Subcutaneous adipose tissue (tissue), 4 donors: ENCODE results near the gene MYLK2. TPM values are rescaled to one million over a fixed set of nuclear protein-coding genes. Genes with fewer than 3 reads are reported as not detected.

Experiments
- CTCF ChIP-seq: fragments of 450-650 bp; IDR thresholded peaks from one replicate; pipeline ENCODE4 v1.5.1; 2016; ENCODE audit warnings: low read depth, mild to moderate bottlenecking, control low read depth, antibody characterized with exemption, moderate library complexity
- small RNA-seq: library from RNA; depleted of rRNA; stranded (forward); fragments of <200 nt; gene quantifications from one replicate; pipeline ENCODE3, GENCODE V24; 2016
- total RNA-seq, 4 donors: library from RNA; depleted of rRNA; stranded (reverse); fragments of >200 nt; gene quantifications; one replicate each; pipeline ENCODE4 v1.1.0, GENCODE V29; 2016

MYLK2 gene
- total RNA-seq, 4 donors from 2014 or later, result not detected

- TF ChIP-seq CTCF, result no peak
Measured at GRCh38 chr20:31875671-31876070, 56.5 kb downstream of the MYLK2 start.

GRCh38 chr20:31877684-31878083 is 58.5 kb downstream of the MYLK2 start:
- TF ChIP-seq CTCF, result no peak

- no peak for TF ChIP-seq CTCF
Measured at GRCh38 chr20:31879143-31879987, 60.2 kb downstream of the MYLK2 start.

- TF ChIP-seq CTCF, result no peak
Measured at GRCh38 chr20:31881945-31882344, 62.8 kb downstream of the MYLK2 start.

- no peak for TF ChIP-seq CTCF
Measured at GRCh38 chr20:31883829-31884228, 64.7 kb downstream of the MYLK2 start.

Small RNAs within 50 kb of the gene (small RNA-seq; reads per million reads assigned to genes)
- not detected for gene AL160175.1

Other genes starting within 250 kb of the MYLK2 start
- 100 to 1,000 TPM; 162 to 666 (median 229) TPM for gene ID1, start 214.1 kb upstream of the MYLK2 start, total RNA-seq
- 1 to 10 TPM in 3 of 4 donors, not detected in 1; 2.6 to 8.9 (median 5.5) TPM for gene COX4I2, start 181.4 kb upstream of the MYLK2 start, total RNA-seq
- gene BCL2L1, start 96.5 kb upstream of the MYLK2 start, total RNA-seq, result 100 to 1,000 TPM in 2 of 4 donors, 10 to 100 TPM in 2; 89.0 to 112 (median 94.9) TPM
- 1 to 10 TPM in 3 of 4 donors, under 1 TPM in 1; 0.49 to 4.9 (median 2.9) TPM for gene TPX2, start 80.1 kb upstream of the MYLK2 start, total RNA-seq
- not detected for gene FOXS1, start 26.2 kb downstream of the MYLK2 start, total RNA-seq
- 1 to 10 TPM in 1 of 4 donors, under 1 TPM in 1, not detected in 2; 0.49 to 1.2 TPM for gene DUSP15, start 51.2 kb downstream of the MYLK2 start, total RNA-seq
- under 1 TPM in 3 of 4 donors, not detected in 1; 0.38 to 0.66 (median 0.51) TPM for gene TTLL9, start 51.3 kb downstream of the MYLK2 start, total RNA-seq
- 1 to 10 TPM; 5.1 to 8.3 (median 6.6) TPM for gene PDRG1, start 132.7 kb downstream of the MYLK2 start, total RNA-seq
- not detected for gene XKR7, start 148.8 kb downstream of the MYLK2 start, total RNA-seq
- gene CCM2L, start 191.1 kb downstream of the MYLK2 start, total RNA-seq, result 10 to 100 TPM in 1 of 4 donors, 1 to 10 TPM in 3; 1.5 to 25.1 (median 4.4) TPM
- 10 to 100 TPM in 3 of 4 donors, 1 to 10 TPM in 1; 10.0 to 63.2 (median 27.4) TPM for gene HCK, start 232.9 kb downstream of the MYLK2 start, total RNA-seq